ENCODE results near the gene MRI1. TPM values are rescaled to one million over a fixed set of nuclear protein-coding genes. Genes with fewer than 3 reads are reported as not detected.
"Not testable (repeated sequence)": the region's sequence is repeated elsewhere in the genome, so short reads cannot be mapped to it uniquely, and the experiment has no call there.

MRI1 gene
- total and polyA plus RNA-seq, 2 donors (not counting 1 experiment from before 2014, with no cell fraction given): 75.5 to 118 TPM

- H3K4me2 ChIP-seq (replicated peaks; ENCODE audit: low read depth, low read length, poor library complexity, severe bottlenecking): no peak overlapping the region
- H3K27ac ChIP-seq (ENCODE audit: low read length in 2 of 2): no peak overlapping the region
- peaks cover 10 to 18% of the 10 kb centered on the region in 2 donors for H3K4me1 ChIP-seq (ENCODE audit: control insufficient read depth in 2 of 2, insufficient read depth in 2 of 2, low read length in 2 of 2)
- intact Hi-C loops (cut with micrococcal nuclease): no loop called here
- peaks cover 34% of the 10 kb centered on the region for H3K4me1 Mint-ChIP-seq
- H3K9ac ChIP-seq (ENCODE audit: low read length): no peak overlapping the region
- H3K9me3 ChIP-seq (ENCODE audit: control extremely low read depth in 1 of 3, control insufficient read depth in 2 of 3, insufficient read depth in 1 of 3, low read length in 2 of 3): no peaks in the 10 kb centered on the region
- H3K79me2 ChIP-seq (ENCODE audit: control insufficient read depth, insufficient read depth, low read length): peaks cover 35% of the 10 kb centered on the region
- H3K4me3 ChIP-seq (ENCODE audit: control extremely low read depth in 1 of 5, extremely low read depth in 1 of 5, insufficient read depth in 1 of 5, low read depth in 2 of 5, low read length in 4 of 5): no peak overlapping the region
- H3K27me3 Mint-ChIP-seq: no peaks in the 10 kb centered on the region
- no peak overlapping the region for H2AFZ ChIP-seq (ENCODE audit: insufficient read depth, low read depth, low read length, poor library complexity, severe bottlenecking)
- no peak for DNase-seq
- peaks cover 0 to 21% of the 10 kb centered on the region in 2 experiments for H3K36me3 ChIP-seq (replicated peaks in 1 of 2; ENCODE audit: control extremely low read depth in 1 of 2, control insufficient read depth in 1 of 2, extremely low read depth in 1 of 2, insufficient read depth in 2 of 2, low read length in 1 of 2)
- H4K20me1 ChIP-seq (ENCODE audit: control insufficient read depth, insufficient read depth, low read length, poor library complexity, severe bottlenecking): peaks cover 8% of the 10 kb centered on the region
- H3K9me3 Mint-ChIP-seq (ENCODE audit: insufficient read depth): no peaks in the 10 kb centered on the region
- no peak overlapping the region for H3K27ac Mint-ChIP-seq
- H3K27me3 ChIP-seq (replicated peaks in 1 of 4; ENCODE audit: control extremely low read depth in 1 of 4, control insufficient read depth in 3 of 4, insufficient read depth in 4 of 4, low read length in 3 of 4): no peaks in the 10 kb centered on the region
- no peak for ATAC-seq (ENCODE audit: low read depth)
- 98% methylated on average over 9 of the region's 9 CpGs for WGBS (ENCODE audit: insufficient coverage)
- H3K4me3 Mint-ChIP-seq: no peak overlapping the region
- ChIA-PET CTCF (no interaction called here), POLR2A (no interaction called here)
- TF ChIP-seq, protein P1, sequence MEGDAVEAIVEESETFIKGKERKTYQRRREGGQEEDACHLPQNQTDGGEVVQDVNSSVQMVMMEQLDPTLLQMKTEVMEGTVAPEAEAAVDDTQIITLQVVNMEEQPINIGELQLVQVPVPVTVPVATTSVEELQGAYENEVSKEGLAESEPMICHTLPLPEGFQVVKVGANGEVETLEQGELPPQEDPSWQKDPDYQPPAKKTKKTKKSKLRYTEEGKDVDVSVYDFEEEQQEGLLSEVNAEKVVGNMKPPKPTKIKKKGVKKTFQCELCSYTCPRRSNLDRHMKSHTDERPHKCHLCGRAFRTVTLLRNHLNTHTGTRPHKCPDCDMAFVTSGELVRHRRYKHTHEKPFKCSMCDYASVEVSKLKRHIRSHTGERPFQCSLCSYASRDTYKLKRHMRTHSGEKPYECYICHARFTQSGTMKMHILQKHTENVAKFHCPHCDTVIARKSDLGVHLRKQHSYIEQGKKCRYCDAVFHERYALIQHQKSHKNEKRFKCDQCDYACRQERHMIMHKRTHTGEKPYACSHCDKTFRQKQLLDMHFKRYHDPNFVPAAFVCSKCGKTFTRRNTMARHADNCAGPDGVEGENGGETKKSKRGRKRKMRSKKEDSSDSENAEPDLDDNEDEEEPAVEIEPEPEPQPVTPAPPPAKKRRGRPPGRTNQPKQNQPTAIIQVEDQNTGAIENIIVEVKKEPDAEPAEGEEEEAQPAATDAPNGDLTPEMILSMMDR (IDR thresholded peaks at IDR 0.05): no peak
- TF ChIP-seq EZH2 (IDR thresholded peaks at IDR 0.05; ENCODE audit: borderline replicate concordance, insufficient read depth, low read depth, low read length, poor library complexity, severe bottlenecking): no peak
Observed at GRCh38 chr19:13778398-13778797, 14.1 kb downstream of the MRI1 start.

- H3K9ac ChIP-seq (ENCODE audit: low read length): no peak overlapping the region
- peaks cover 0 to 21% of the 10 kb centered on the region in 2 experiments for H3K36me3 ChIP-seq (replicated peaks in 1 of 2; ENCODE audit: control extremely low read depth in 1 of 2, control insufficient read depth in 1 of 2, extremely low read depth in 1 of 2, insufficient read depth in 2 of 2, low read length in 1 of 2)
- Mint-ChIP-seq H3K9me3 (ENCODE audit: insufficient read depth) (no peaks in the 10 kb centered on the region), H3K27ac (no peak overlapping the region), H3K4me1 (peaks cover 39% of the 10 kb centered on the region), H3K4me3 (no peak overlapping the region), H3K27me3 (no peaks in the 10 kb centered on the region)
- H4K20me1 ChIP-seq (ENCODE audit: control insufficient read depth, insufficient read depth, low read length, poor library complexity, severe bottlenecking): peaks cover 8% of the 10 kb centered on the region
- H3K27me3 ChIP-seq (replicated peaks in 1 of 4; ENCODE audit: control extremely low read depth in 1 of 4, control insufficient read depth in 3 of 4, insufficient read depth in 4 of 4, low read length in 3 of 4): no peaks in the 10 kb centered on the region
- 87% methylated on average over 6 of the region's 6 CpGs for whole genome bisulfite sequencing (ENCODE audit: insufficient coverage)
- H3K9me3 ChIP-seq (ENCODE audit: control extremely low read depth in 1 of 3, control insufficient read depth in 2 of 3, insufficient read depth in 1 of 3, low read length in 2 of 3): no peaks in the 10 kb centered on the region
- ChIA-PET POLR2A (no interaction called here), CTCF (no interaction called here)
- no peak for TF ChIP-seq EZH2 (IDR thresholded peaks at IDR 0.05; ENCODE audit: borderline replicate concordance, insufficient read depth, low read depth, low read length, poor library complexity, severe bottlenecking)
- TF ChIP-seq, protein P1 (IDR thresholded peaks at IDR 0.05): no peak
- ATAC-seq (ENCODE audit: low read depth): no peak
- peaks cover 35% of the 10 kb centered on the region for H3K79me2 ChIP-seq (ENCODE audit: control insufficient read depth, insufficient read depth, low read length)
- H3K4me2 ChIP-seq (replicated peaks; ENCODE audit: low read depth, low read length, poor library complexity, severe bottlenecking): no peak overlapping the region
- H3K4me3 ChIP-seq (ENCODE audit: control extremely low read depth in 1 of 5, extremely low read depth in 1 of 5, insufficient read depth in 1 of 5, low read depth in 2 of 5, low read length in 4 of 5): no peak overlapping the region
- peaks cover 13 to 22% of the 10 kb centered on the region in 2 donors for H3K4me1 ChIP-seq (ENCODE audit: control insufficient read depth in 2 of 2, insufficient read depth in 2 of 2, low read length in 2 of 2)
- no peak for DNase-seq
- H3K27ac ChIP-seq (ENCODE audit: low read length in 2 of 2): no peak overlapping the region
- H2AFZ ChIP-seq (ENCODE audit: insufficient read depth, low read depth, low read length, poor library complexity, severe bottlenecking): no peak overlapping the region
- intact Hi-C loops (cut with micrococcal nuclease): no loop called here
Observed at GRCh38 chr19:13778847-13779246, 14.5 kb downstream of the MRI1 start.

- WGBS (ENCODE audit: insufficient coverage): 96% methylated on average over 7 of the region's 8 CpGs
- H3K4me2 ChIP-seq (replicated peaks; ENCODE audit: low read depth, low read length, poor library complexity, severe bottlenecking); H3K4me3 ChIP-seq (ENCODE audit: control extremely low read depth in 1 of 5, extremely low read depth in 1 of 5, insufficient read depth in 1 of 5, low read depth in 2 of 5, low read length in 4 of 5); H3K9me3 Mint-ChIP-seq (ENCODE audit: insufficient read depth); H3K4me3 Mint-ChIP-seq; H2AFZ ChIP-seq (ENCODE audit: insufficient read depth, low read depth, low read length, poor library complexity, severe bottlenecking); H3K9ac ChIP-seq (ENCODE audit: low read length); intact Hi-C loops (cut with micrococcal nuclease); H3K27me3 ChIP-seq (replicated peaks in 1 of 4; ENCODE audit: control extremely low read depth in 1 of 4, control insufficient read depth in 3 of 4, insufficient read depth in 4 of 4, low read length in 3 of 4); DNase-seq; H3K27ac Mint-ChIP-seq; H3K27ac ChIP-seq (ENCODE audit: low read length in 2 of 2); H3K27me3 Mint-ChIP-seq; H3K9me3 ChIP-seq (ENCODE audit: control extremely low read depth in 1 of 3, control insufficient read depth in 2 of 3, insufficient read depth in 1 of 3, low read length in 2 of 3); ATAC-seq (ENCODE audit: low read depth); H4K20me1 ChIP-seq (ENCODE audit: control insufficient read depth, insufficient read depth, low read length, poor library complexity, severe bottlenecking): not testable (repeated sequence)
- Histone ChIP-seq H3K36me3 (replicated peaks in 1 of 2; ENCODE audit: control extremely low read depth in 1 of 2, control insufficient read depth in 1 of 2, extremely low read depth in 1 of 2, insufficient read depth in 2 of 2, low read length in 1 of 2) (peaks cover 0 to 21% of the 10 kb centered on the region in 2 experiments), H3K79me2 (ENCODE audit: control insufficient read depth, insufficient read depth, low read length) (peaks cover 27% of the 10 kb centered on the region), H3K4me1 (ENCODE audit: control insufficient read depth in 2 of 2, insufficient read depth in 2 of 2, low read length in 2 of 2) (peaks cover 16 to 28% of the 10 kb centered on the region in 2 donors)
- ChIA-PET CTCF (interaction anchor here (0.6 kb wide), 1 partner anchor 865 kb away, joined by 3 read pairs; no protein-coding TSS in a partner anchor), POLR2A (interaction anchor here (0.7 kb wide), 1 partner anchor 159 kb away, joined by 5 read pairs; the partner anchor contains the start of gene PODNL1)
- peaks cover 36% of the 10 kb centered on the region for H3K4me1 Mint-ChIP-seq
Observed at GRCh38 chr19:13779794-13780193, 15.5 kb downstream of the MRI1 start.

All from B cell (primary cell).